Caco-2 (cell line): ENCODE data around the gene OR5D16. TPM values are rescaled to one million over a fixed set of nuclear protein-coding genes. Genes with fewer than 3 reads are reported as not detected.
"Not testable (repeated sequence)": the region's sequence is repeated elsewhere in the genome, so short reads cannot be mapped to it uniquely, and the experiment has no call there.

Experiments used
- BruUV-seq: library from RNA; stranded (reverse); fragments of 400-500 nt; replicated peaks from 2 replicates; lab custom pipeline; 2021; lab: Mats Ljungman, UMichigan
- CTCF ChIA-PET: fragments of 300-600 bp; sonication (Branson Sonifier 250); formaldehyde crosslinking; loops from one replicate; lab custom pipeline; 2022; ENCODE audit warnings: antibody characterized with exemption; lab: Charles Lee
- POLR2A ChIA-PET: fragments of 300-600 bp; sonication (Branson Sonifier 250); formaldehyde crosslinking; loops from one replicate; lab custom pipeline; 2022; ENCODE audit warnings: antibody characterized with exemption; lab: Charles Lee
- DNase-seq, 2 experiments: peaks; one replicate each; pipeline versions ENCODE4 v3.0.0 to v3.0.0-alpha.2; 2020 to 2022
- H3K27me3 ChIP-seq: replicated peaks from 2 replicates; pipeline ENCODE4 v1.6.0; 2011; ENCODE audit warnings: low read length; ENCODE audit not compliant: control insufficient read depth, insufficient read depth
- H3K36me3 ChIP-seq: 2 replicates; pipeline ENCODE4 v1.5.1; 2011; ENCODE audit warnings: low read length; ENCODE audit not compliant: control insufficient read depth, insufficient read depth
- H3K4me1 ChIP-seq: fragments of 250-450 bp; sonication (Bioruptor Pico); 2 replicates; pipeline ENCODE4 v1.5.1; 2020; ENCODE audit warnings: mild to moderate bottlenecking
- H3K4me3 ChIP-seq: 2 replicates; pipeline ENCODE4 v1.5.1; 2011; ENCODE audit warnings: low read depth, mild to moderate bottlenecking, control low read depth, low read length
- H3K9me3 ChIP-seq: fragments of 250-450 bp; sonication (Bioruptor Pico); 2 replicates; pipeline ENCODE4 v1.5.1; 2020; ENCODE audit warnings: mild to moderate bottlenecking, moderate library complexity
- H3K27ac Mint-ChIP-seq: one replicate; pipeline ENCODE4 v1.8.0; 2022; ENCODE audit warnings: mixed read lengths; ENCODE audit not compliant: unreplicated experiment
- H3K27me3 Mint-ChIP-seq: one replicate; pipeline ENCODE4 v1.8.0; 2022; ENCODE audit warnings: mixed read lengths; ENCODE audit not compliant: insufficient read depth, unreplicated experiment
- H3K36me3 Mint-ChIP-seq: one replicate; pipeline ENCODE4 v1.8.0; 2022; ENCODE audit warnings: mild to moderate bottlenecking, mixed read lengths; ENCODE audit not compliant: insufficient read depth, unreplicated experiment
- H3K4me1 Mint-ChIP-seq: one replicate; pipeline ENCODE4 v1.8.0; 2022; ENCODE audit warnings: low read depth, mixed read lengths; ENCODE audit not compliant: unreplicated experiment
- H3K4me3 Mint-ChIP-seq: one replicate; pipeline ENCODE4 v1.8.0; 2022; ENCODE audit warnings: mild to moderate bottlenecking, moderate library complexity, mixed read lengths; ENCODE audit not compliant: unreplicated experiment
- H3K9me3 Mint-ChIP-seq: one replicate; pipeline ENCODE4 v1.8.0; 2022; ENCODE audit warnings: mixed read lengths; ENCODE audit not compliant: unreplicated experiment
- CTCF ChIP-seq, 2 experiments: fragments of 200-600 bp in 1 of 2; IDR thresholded peaks; 1 replicate in 1 of 2; 2 replicates in 1 of 2; pipeline versions ENCODE4 v1.5.1 to v1.8.0; 2011 to 2022; ENCODE audit warnings: antibody characterized with exemption in 1 of 2, control low read depth in 1 of 2, inconsistent platforms in 1 of 2, low read depth in 1 of 2, low read length in 1 of 2, mild to moderate bottlenecking in 1 of 2, moderate library complexity in 1 of 2; ENCODE audit not compliant: insufficient read depth in 1 of 2, severe bottlenecking in 1 of 2, unreplicated experiment in 1 of 2
- intact Hi-C: fragments of 100-400 bp; cut with micrococcal nuclease; formaldehyde crosslinking; loops from one replicate; pipeline ENCODE4 v1.10.0; 2022; ENCODE audit not compliant: unreplicated experiment
- total RNA-seq: library from RNA; stranded (reverse); gene quantifications from 2 replicates; pipeline ENCODE4 v1.2.3, GENCODE V29; 2022

OR5D16 gene
- total RNA-seq, 1 experiment from 2014 or later, result not detected

GRCh38 chr11:55849037-55849436 is 10.5 kb downstream of the OR5D16 start:
- Mint-ChIP-seq H3K4me3 (no peak overlapping the region), H3K36me3 (no peaks in the 10 kb centered on the region), H3K27ac (no peak overlapping the region), H3K27me3 (no peaks in the 10 kb centered on the region), H3K4me1 (no peaks in the 10 kb centered on the region), H3K9me3 (no peaks in the 10 kb centered on the region)
- H3K4me1 ChIP-seq, result no peaks in the 10 kb centered on the region
- TF ChIP-seq CTCF (IDR thresholded peaks at IDR 0.05; ENCODE audit: insufficient read depth in 1 of 2, low read depth in 1 of 2, low read length in 1 of 2, severe bottlenecking in 1 of 2, unreplicated experiment in 1 of 2), result no peak
- intact Hi-C loops, result no loop called here
- POLR2A ChIA-PET, result no interaction called here
- no peak for DNase-seq
- H3K27me3 ChIP-seq, result no peaks in the 10 kb centered on the region
- BruUV-seq, result no TSS peak
- CTCF ChIA-PET, result no interaction called here
- H3K4me3 ChIP-seq, result no peak overlapping the region
- H3K36me3 ChIP-seq, result no peaks in the 10 kb centered on the region
- no peaks in the 10 kb centered on the region for H3K9me3 ChIP-seq

- ChIA-PET POLR2A (no interaction called here), CTCF (no interaction called here)
- intact Hi-C loops, result no loop called here
- Mint-ChIP-seq H3K4me3 (no peak overlapping the region), H3K4me1 (no peaks in the 10 kb centered on the region), H3K36me3 (no peaks in the 10 kb centered on the region), H3K27ac (no peak overlapping the region), H3K27me3 (no peaks in the 10 kb centered on the region), H3K9me3 (no peaks in the 10 kb centered on the region)
- H3K4me1 ChIP-seq, result no peaks in the 10 kb centered on the region
- no TSS peak for BruUV-seq
- no peak for TF ChIP-seq CTCF (IDR thresholded peaks at IDR 0.05; ENCODE audit: insufficient read depth in 1 of 2, low read depth in 1 of 2, low read length in 1 of 2, severe bottlenecking in 1 of 2, unreplicated experiment in 1 of 2)
- no peaks in the 10 kb centered on the region for H3K9me3 ChIP-seq
- DNase-seq, result no peak
- no peaks in the 10 kb centered on the region for H3K36me3 ChIP-seq
- H3K4me3 ChIP-seq, result no peak overlapping the region
- no peaks in the 10 kb centered on the region for H3K27me3 ChIP-seq
These were observed 13.6 kb downstream of the OR5D16 start for GRCh38 chr11:55852141-55852540.

- Mint-ChIP-seq H3K27me3 (no peaks in the 10 kb centered on the region), H3K4me3 (no peak overlapping the region), H3K27ac (no peak overlapping the region), H3K36me3 (no peaks in the 10 kb centered on the region), H3K4me1 (no peaks in the 10 kb centered on the region), H3K9me3 (no peaks in the 10 kb centered on the region)
- intact Hi-C loops, result no loop called here
- H3K9me3 ChIP-seq, result no peaks in the 10 kb centered on the region
- H3K27me3 ChIP-seq, result no peaks in the 10 kb centered on the region
- DNase-seq, result no peak
- H3K4me1 ChIP-seq, result no peaks in the 10 kb centered on the region
- no peak for TF ChIP-seq CTCF (IDR thresholded peaks at IDR 0.05; ENCODE audit: insufficient read depth in 1 of 2, low read depth in 1 of 2, low read length in 1 of 2, severe bottlenecking in 1 of 2, unreplicated experiment in 1 of 2)
- no peaks in the 10 kb centered on the region for H3K36me3 ChIP-seq
- CTCF ChIA-PET, result no interaction called here
- BruUV-seq, result no TSS peak
- no peak overlapping the region for H3K4me3 ChIP-seq
- POLR2A ChIA-PET, result no interaction called here
These were observed 16.2 kb downstream of the OR5D16 start for GRCh38 chr11:55854704-55855103.

- DNase-seq, H3K9me3 ChIP-seq, BruUV-seq, H3K36me3 ChIP-seq, H3K4me1 Mint-ChIP-seq, H3K9me3 Mint-ChIP-seq, H3K4me1 ChIP-seq, H3K27me3 ChIP-seq, H3K27me3 Mint-ChIP-seq, H3K4me3 ChIP-seq, H3K4me3 Mint-ChIP-seq, H3K27ac Mint-ChIP-seq, intact Hi-C loops, POLR2A ChIA-PET, CTCF ChIA-PET, H3K36me3 Mint-ChIP-seq: not testable (repeated sequence)
These were observed 28.8 kb downstream of the OR5D16 start for GRCh38 chr11:55867354-55867753.

GRCh38 chr11:55872731-55873130 is 34.2 kb downstream of the OR5D16 start:
- H3K36me3 ChIP-seq, H3K36me3 Mint-ChIP-seq, H3K27me3 ChIP-seq, H3K4me3 Mint-ChIP-seq, DNase-seq, H3K27me3 Mint-ChIP-seq, H3K9me3 Mint-ChIP-seq, intact Hi-C loops, H3K4me1 ChIP-seq, H3K9me3 ChIP-seq, H3K4me1 Mint-ChIP-seq, BruUV-seq, H3K27ac Mint-ChIP-seq, H3K4me3 ChIP-seq: not testable (repeated sequence)
- CTCF ChIA-PET, result interaction anchor here (0.6 kb wide), 1 partner anchor 284 kb away, joined by 3 read pairs; no protein-coding TSS in a partner anchor
- POLR2A ChIA-PET, result interaction anchor here (0.6 kb wide), 1 partner anchor 399 kb away, joined by 4 read pairs; no protein-coding TSS in a partner anchor
